ENCODE measurements around the gene NLK. TPM values are rescaled to one million over a fixed set of nuclear protein-coding genes. Genes with fewer than 3 reads are reported as not detected.

NLK gene
- total RNA-seq, 1 donor from 2014 or later, result 23.8 TPM

DNA sequence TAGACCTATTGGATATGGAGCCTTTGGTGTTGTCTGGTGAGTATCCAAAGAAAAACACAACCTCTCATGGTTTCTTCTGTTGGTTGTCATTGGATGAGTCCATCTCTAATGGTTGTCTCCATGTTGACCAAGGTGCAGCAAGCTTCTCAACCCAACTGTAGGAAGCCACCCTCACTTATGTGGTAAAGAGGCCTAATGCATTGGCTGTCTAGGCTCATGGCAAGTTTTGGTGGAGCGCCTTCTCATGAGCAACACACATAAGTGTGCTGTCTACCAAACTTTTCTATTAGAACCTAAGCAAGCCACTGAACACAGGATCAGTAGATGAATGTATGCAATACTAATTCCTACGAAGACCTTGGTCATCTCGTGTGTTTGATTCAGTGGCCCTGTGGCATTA is 819 bp downstream of the NLK start:
- peak overlapping the region; percentile 89 for H3K4me3 ChIP-seq
- intact Hi-C loops (cut with DNase I), result loop anchor here (10.0 kb wide), 1 partner anchor 262 kb away; no protein-coding TSS in a partner anchor
- ATAC-seq, result no peak

GRCh38 chr17:28043741-28044140 is 1.3 kb downstream of the NLK start:
- Histone ChIP-seq H3K27me3 (ENCODE audit: low read depth) (no peaks in the 10 kb centered on the region), H3K4me3 (peak overlapping the region; percentile 89), H3K27ac (no peak overlapping the region), H3K36me3 (no peaks in the 10 kb centered on the region), H3K9me3 (no peaks in the 10 kb centered on the region), H3K4me1 (peaks cover 35% of the 10 kb centered on the region)
- no peak for DNase-seq
- no peak for TF ChIP-seq CTCF (IDR thresholded peaks at IDR 0.05)
- no peak for ATAC-seq
- intact Hi-C loops (cut with DNase I), result loop anchor here (10.0 kb wide), 1 partner anchor 261 kb away; no protein-coding TSS in a partner anchor

More for the DNA sequence above, 819 bp downstream of the NLK start:
- TF ChIP-seq CTCF (IDR thresholded peaks at IDR 0.05), result no peak
- Histone ChIP-seq H3K9me3 (no peaks in the 10 kb centered on the region), H3K36me3 (no peaks in the 10 kb centered on the region), H3K27me3 (ENCODE audit: low read depth) (no peaks in the 10 kb centered on the region), H3K4me1 (peaks cover 35% of the 10 kb centered on the region), H3K27ac (no peak overlapping the region)
- DNase-seq, result no peak

DNA sequence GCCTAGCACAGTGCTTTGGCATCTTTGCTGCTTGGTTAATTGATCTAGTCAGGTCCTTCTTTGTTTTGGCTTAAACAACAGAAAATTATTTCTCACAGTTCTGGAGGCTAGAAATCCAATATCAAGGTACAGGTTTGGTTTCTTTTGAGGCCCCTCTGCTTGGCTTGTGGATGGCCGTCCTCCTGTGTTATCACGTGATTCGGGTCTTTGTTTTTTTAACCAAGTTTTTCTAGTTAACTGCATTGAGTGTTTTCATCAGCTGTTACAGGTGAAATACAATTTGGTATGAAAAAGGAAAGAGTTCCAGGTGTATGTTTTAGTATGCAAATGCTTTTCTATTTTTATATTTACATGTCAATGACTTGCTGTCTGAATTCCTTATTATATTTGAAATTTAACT is 2.8 kb downstream of the NLK start:
- Histone ChIP-seq H3K27me3 (ENCODE audit: low read depth) (no peaks in the 10 kb centered on the region), H3K27ac (no peak overlapping the region), H3K4me1 (peaks cover 35% of the 10 kb centered on the region), H3K36me3 (no peaks in the 10 kb centered on the region), H3K9me3 (no peaks in the 10 kb centered on the region), H3K4me3 (peak overlapping the region; percentile 89)
- no peak for ATAC-seq
- TF ChIP-seq CTCF (IDR thresholded peaks at IDR 0.05), result no peak
- intact Hi-C loops (cut with DNase I), result loop anchor here (10.0 kb wide), 1 partner anchor 259 kb away; no protein-coding TSS in a partner anchor
- no peak for DNase-seq

GRCh38 chr17:28046034-28046825 is 3.8 kb downstream of the NLK start:
- ATAC-seq (no peak), DNase-seq (no peak)
- Histone ChIP-seq H3K4me3 (no peak overlapping the region), H3K27me3 (ENCODE audit: low read depth) (no peaks in the 10 kb centered on the region), H3K4me1 (peaks cover 35% of the 10 kb centered on the region), H3K36me3 (no peaks in the 10 kb centered on the region), H3K27ac (no peak overlapping the region), H3K9me3 (no peaks in the 10 kb centered on the region)
- TF ChIP-seq CTCF (IDR thresholded peaks at IDR 0.05), result no peak
- intact Hi-C loops (cut with DNase I), result loop anchor here (10.0 kb wide), 1 partner anchor 259 kb away; no protein-coding TSS in a partner anchor

DNA sequence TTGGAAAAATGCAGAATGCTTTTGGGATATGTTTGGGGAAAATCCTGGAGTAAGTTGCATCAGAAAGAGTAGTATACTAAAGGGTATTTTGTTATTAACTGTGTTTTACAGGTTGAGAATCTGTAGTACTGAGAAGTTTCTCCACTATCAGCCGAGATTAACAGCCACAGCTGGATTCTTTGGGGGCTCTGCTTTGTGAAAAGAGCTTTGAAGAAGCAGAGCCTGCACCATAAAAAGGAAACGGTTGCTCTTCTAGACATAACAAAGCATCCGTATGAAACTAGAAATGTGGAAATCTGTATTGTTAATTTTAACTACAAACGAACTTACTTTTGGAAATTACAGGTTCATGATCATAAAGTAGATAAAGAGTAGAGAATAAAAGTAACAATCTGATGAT is 5.3 kb downstream of the NLK start:
- Histone ChIP-seq H3K9me3 (no peaks in the 10 kb centered on the region), H3K27me3 (ENCODE audit: low read depth) (no peaks in the 10 kb centered on the region), H3K4me1 (peaks cover 35% of the 10 kb centered on the region), H3K36me3 (no peaks in the 10 kb centered on the region), H3K4me3 (no peak overlapping the region), H3K27ac (no peak overlapping the region)
- DNase-seq, result no peak
- intact Hi-C loops (cut with DNase I), result loop anchor here (10.0 kb wide), 1 partner anchor 257 kb away; no protein-coding TSS in a partner anchor
- no peak for ATAC-seq
- no peak for TF ChIP-seq CTCF (IDR thresholded peaks at IDR 0.05)

All from lower lobe of right lung (tissue), 2 donors.